HepG2 (cell line): ENCODE data around the gene MICB. TPM values are rescaled to one million over a fixed set of nuclear protein-coding genes. Genes with fewer than 3 reads are reported as not detected.

Source experiments
- ATAC-seq: fragments of 200-7000 bp; cut with Tn5 transposase; 3 replicates; pipeline ENCODE4 v1.9.1; 2020; ENCODE audit warnings: mild to moderate bottlenecking, moderate library complexity
- Bru-seq: library from RNA; stranded (reverse); fragments of 400-500 nt; gene quantifications from one replicate; lab custom pipeline; 2021; lab: Mats Ljungman, UMichigan
- BruChase-seq, 2 experiments: library from RNA; stranded (reverse); fragments of 400-500 nt; gene quantifications; one replicate each; lab custom pipeline; 2021; lab: Mats Ljungman, UMichigan
- BruUV-seq: library from RNA; stranded (reverse); fragments of 400-500 nt; replicated peaks from 2 replicates; lab custom pipeline; 2021; lab: Mats Ljungman, UMichigan
- CTCF ChIA-PET: fragments of 300-600 bp; formaldehyde crosslinking; extraction: SDS; loops from one replicate; lab custom pipeline; 2021; ENCODE audit warnings: low total read pairs, inconsistent platforms, low intra/inter-chr PET ratio; lab: Yijun Ruan, JAX
- POLR2A ChIA-PET: fragments of 350-600 bp; sonication (Branson Sonifier 250); formaldehyde crosslinking; loops from one replicate; lab custom pipeline; 2020; ENCODE audit warnings: antibody characterized with exemption, inconsistent platforms; lab: Yijun Ruan, JAX
- DNase-seq: peaks from one replicate; pipeline ENCODE4 v3.0.0-alpha.2; 2015; ENCODE audit warnings: low spot score
- FAIRE-seq: peaks from 3 replicates; lab custom pipeline; 2011; peaks lifted over from hg19 to GRCh38; lab: Jason Lieb, UNC
- H2AFZ ChIP-seq: one replicate; pipeline ENCODE4 v1.6.1; 2011; ENCODE audit warnings: low read length, inconsistent platforms
- H3K27ac ChIP-seq: fragments of 300-600 bp; 3 replicates; pipeline ENCODE4 v1.8.0; 2011; ENCODE audit warnings: mixed run types, mild to moderate bottlenecking, mixed read lengths, low read length, inconsistent platforms; ENCODE audit not compliant: insufficient read depth; ENCODE audit errors: extremely low read length
- H3K27me3 ChIP-seq, 2 experiments: fragments of 200-600 bp in 1 of 2; 2 replicates in 1 of 2; 3 replicates in 1 of 2; pipeline versions ENCODE4 v1.6.0 to v1.8.0; 2011; ENCODE audit warnings: low read length in 2 of 2, mild to moderate bottlenecking in 2 of 2, moderate library complexity in 2 of 2, inconsistent platforms in 1 of 2; ENCODE audit not compliant: insufficient read depth in 2 of 2, control insufficient read depth in 1 of 2
- H3K36me3 ChIP-seq, 2 experiments: fragments of 200-600 bp in 1 of 2; replicated peaks in 1 of 2; 2 replicates in 1 of 2; 3 replicates in 1 of 2; pipeline versions ENCODE4 v1.5.1 to v1.8.0; 2011; ENCODE audit warnings: low read length in 2 of 2, inconsistent platforms in 1 of 2; ENCODE audit not compliant: insufficient read depth in 2 of 2, control insufficient read depth in 1 of 2
- H3K4me1 ChIP-seq: 2 replicates; pipeline ENCODE4 v1.5.1; 2012; ENCODE audit warnings: low read length, inconsistent platforms; ENCODE audit not compliant: insufficient read depth
- H3K4me2 ChIP-seq: 2 replicates; pipeline ENCODE4 v1.6.0; 2011; ENCODE audit warnings: low read depth, low read length, inconsistent platforms
- H3K4me3 ChIP-seq, 3 experiments: fragments of 200-600 bp in 1 of 3; sonication (generic), shearing (Covaris generic) in 1 of 3; replicated peaks in 1 of 3; 2 replicates each; pipeline ENCODE4 v1.5.1; 2011 to 2016; ENCODE audit warnings: low read length in 3 of 3, inconsistent platforms in 2 of 3, low read depth in 2 of 3, mild to moderate bottlenecking in 2 of 3, control low read depth in 1 of 3, mixed read lengths in 1 of 3; ENCODE audit not compliant: insufficient read depth in 1 of 3
- H3K79me2 ChIP-seq: one replicate; pipeline ENCODE4 v1.6.1; 2011; ENCODE audit warnings: low read length, inconsistent platforms; ENCODE audit not compliant: insufficient read depth
- H3K9ac ChIP-seq: 2 replicates; pipeline ENCODE4 v1.6.0; 2011; ENCODE audit warnings: mild to moderate bottlenecking, low read depth, low read length, inconsistent platforms; ENCODE audit not compliant: insufficient read depth
- H3K9me3 ChIP-seq: 2 replicates; pipeline ENCODE4 v1.5.1; 2012; ENCODE audit warnings: mild to moderate bottlenecking, low read length
- H4K20me1 ChIP-seq: 2 replicates; pipeline ENCODE4 v1.6.0; 2011; ENCODE audit warnings: inconsistent platforms, mild to moderate bottlenecking, low read length, moderate library complexity; ENCODE audit not compliant: insufficient read depth
- CREBL2 ChIP-seq: sonication (generic); formaldehyde crosslinking; IDR thresholded peaks from 2 replicates; pipeline ENCODE4 v1.8.1; 2023; ENCODE audit warnings: missing genetic modification reagents, mild to moderate bottlenecking, borderline replicate concordance
- E2F2 ChIP-seq: sonication (generic); formaldehyde crosslinking; IDR thresholded peaks from 2 replicates; pipeline ENCODE4 v1.4.0; 2020; ENCODE audit warnings: missing genetic modification reagents, borderline replicate concordance
- EP300 ChIP-seq, 3 experiments: sonication (generic) in 1 of 3; formaldehyde crosslinking in 1 of 3; IDR thresholded peaks; 2 replicates each; pipeline versions ENCODE4 v1.5.1 to v1.6.1; 2011 to 2020; ENCODE audit warnings: low read depth in 2 of 3, low read length in 2 of 3, borderline replicate concordance in 1 of 3, improper control_type of control experiment in 1 of 3, mild to moderate bottlenecking in 1 of 3, missing genetic modification reagents in 1 of 3, moderate library complexity in 1 of 3
- FOXC1 ChIP-seq: sonication (generic); formaldehyde crosslinking; IDR thresholded peaks from 2 replicates; pipeline ENCODE4 v1.8.0; 2022; ENCODE audit warnings: mild to moderate bottlenecking, missing genetic modification reagents, borderline replicate concordance
- MIER3 ChIP-seq: IDR thresholded peaks from 2 replicates; pipeline ENCODE4 v1.6.1; 2016; ENCODE audit warnings: missing compliant biosample characterization, borderline replicate concordance
- PREB ChIP-seq: sonication (generic); formaldehyde crosslinking; IDR thresholded peaks from 2 replicates; pipeline ENCODE4 v1.4.0; 2020; ENCODE audit warnings: missing genetic modification reagents
- SP4 ChIP-seq: sonication (generic); formaldehyde crosslinking; IDR thresholded peaks from 2 replicates; pipeline ENCODE4 v1.8.1; 2023; ENCODE audit warnings: mild to moderate bottlenecking, missing genetic modification reagents
- SSRP1 ChIP-seq: IDR thresholded peaks from 2 replicates; pipeline ENCODE4 v1.6.1; 2016; ENCODE audit warnings: control low read depth
- THAP8 ChIP-seq: sonication (generic); formaldehyde crosslinking; IDR thresholded peaks from 2 replicates; pipeline ENCODE4 v1.5.1; 2020; ENCODE audit warnings: missing genetic modification reagents, mild to moderate bottlenecking, borderline replicate concordance
- U2AF1 ChIP-seq: fragments of 200-400 bp; formaldehyde crosslinking; optimal IDR thresholded peaks from 2 replicates; pipeline ENCODE3; 2017; ENCODE audit warnings: mild to moderate bottlenecking, low read depth, low read length
- WGBS: methylation state at CpG from one replicate; pipeline ENCODE4 v1.1.6; 2017; ENCODE audit warnings: low lambda C conversion rate; 5-methylcytosine and 5-hydroxymethylcytosine counted together
- in situ Hi-C: cut with HindIII; loops from 2 replicates; pipeline ENCODE4 v1.10.0; 2017; ENCODE audit warnings: low pct_unique_long_range_greater_than_20kb; ENCODE audit not compliant: extremely low pct_ligation_motif_present
- intact Hi-C: fragments of 100-400 bp; cut with micrococcal nuclease; formaldehyde crosslinking; loops from one replicate; pipeline ENCODE4 v1.10.0; 2022; ENCODE audit not compliant: unreplicated experiment
- long read RNA-seq, 2 experiments: library from RNA in 1 of 2; library from polyadenylated mRNA in 1 of 2; stranded (forward) in 1 of 2; unstranded in 1 of 2; transcript quantifications; one replicate each; pipeline ENCODE4 v2.0.0, GENCODE V29; 2019 to 2022
- polyA minus RNA-seq, 3 experiments: library from RNA; depleted of rRNA, polyadenylated mRNA; stranded (reverse); fragments of >200 nt; gene quantifications; 2 replicates each; pipeline ENCODE4 v1.2.3, GENCODE V29; 2011; ENCODE audit warnings: low replicate concordance in 1 of 3
- polyA plus RNA-seq, 8 experiments: library from polyadenylated mRNA; depleted of rRNA in 3 of 8; stranded (reverse) in 7 of 8; unstranded in 1 of 8; fragments of >200 nt; fragmentation: Illumina TruSeq in 4 of 8; extraction: Trizol in 4 of 8; gene quantifications; 2 replicates each; pipeline versions ENCODE4 v1.2.1 to v1.2.3, GENCODE V29; 2011 to 2016; ENCODE audit warnings: low read depth in 4 of 8, missing spikeins in 1 of 8, mixed read lengths in 1 of 8; ENCODE audit not compliant: insufficient read depth in 1 of 8
- total RNA-seq, 5 experiments: library from RNA; depleted of rRNA; stranded (reverse); fragments of >200 nt; fragmentation: Illumina TruSeq; extraction: Trizol; gene quantifications; 2 replicates each; pipeline ENCODE4 v1.2.3, GENCODE V29; 2016; ENCODE audit warnings: low read depth in 1 of 5

MICB gene
- total RNA-seq (2016; rRNA removed; fragmentation: Illumina TruSeq; extraction: Trizol) (9.0 and 12.5 TPM in 2 replicates), polyA plus RNA-seq (2011; rRNA removed) (12.8 and 15.4 TPM in 2 replicates), polyA minus RNA-seq (2011; rRNA and poly(A)+ RNA removed; ENCODE audit: low replicate concordance) (21.6 and 48.3 TPM in 2 replicates), Bru-seq, nascent RNA (percentile 40 among the genes with signal in this experiment), BruChase-seq, experiment 1, labeled RNA remaining after a 6-hour chase (percentile 57 among the genes with signal in this experiment), BruChase-seq, experiment 2, labeled RNA remaining after a 2-hour chase (percentile 49 among the genes with signal in this experiment)
- 2.6 and 3.2 TPM in 2 replicates for total RNA-seq (2016; cell fraction: cytosol; rRNA removed; fragmentation: Illumina TruSeq; extraction: Trizol; ENCODE audit: low read depth)
- total RNA-seq (2016; cell fraction: insoluble cytoplasmic fraction; rRNA removed; fragmentation: Illumina TruSeq; extraction: Trizol), result 9.5 and 13.1 TPM in 2 replicates
- total RNA-seq (2016; cell fraction: membrane; rRNA removed; fragmentation: Illumina TruSeq; extraction: Trizol), result 6.9 TPM in 2 replicates
- 11.1 and 13.6 TPM in 2 replicates for total RNA-seq (2016; cell fraction: nucleus; rRNA removed; fragmentation: Illumina TruSeq; extraction: Trizol)
- 12.4 and 15.7 TPM in 2 replicates for polyA plus RNA-seq (2011; cell fraction: cytosol; rRNA removed)
- 5.2 and 6.2 TPM in 2 replicates for polyA plus RNA-seq (2011; cell fraction: nucleus; rRNA removed)
- 7.7 and 11.6 TPM in 2 replicates for polyA plus RNA-seq (2012)
- polyA plus RNA-seq (2016; cell fraction: cytosol; fragmentation: Illumina TruSeq; extraction: Trizol; ENCODE audit: low read depth), result 2.0 and 2.2 TPM in 2 replicates
- 9.0 and 9.7 TPM in 2 replicates for polyA plus RNA-seq (2016; cell fraction: insoluble cytoplasmic fraction; fragmentation: Illumina TruSeq; extraction: Trizol; ENCODE audit: low read depth)
- polyA plus RNA-seq (2016; cell fraction: membrane; fragmentation: Illumina TruSeq; extraction: Trizol; ENCODE audit: low read depth), result 4.3 and 4.8 TPM in 2 replicates
- polyA plus RNA-seq (2016; cell fraction: nucleus; fragmentation: Illumina TruSeq; extraction: Trizol; ENCODE audit: insufficient read depth, low read depth), result 18.1 and 19.7 TPM in 2 replicates
- 9.7 and 10.3 TPM in 2 replicates for polyA minus RNA-seq (2011; cell fraction: cytosol; rRNA and poly(A)+ RNA removed)
- 4.5 and 4.6 TPM in 2 replicates for polyA minus RNA-seq (2011; cell fraction: nucleus; rRNA and poly(A)+ RNA removed)
- long read RNA-seq, experiment 1, transcript MICB-201 (6 exons, 2,446 nt), result major isoform, 5 of 6 reads
- long read RNA-seq, experiment 1, partial matches to known transcripts, result 0 of 6 reads
- long read RNA-seq, experiment 1, other reads (novel, unspliced or antisense), result 1 of 6 reads
- long read RNA-seq, experiment 2, transcript MICB-201 (6 exons, 2,446 nt), result major isoform, 5 of 13 reads
- long read RNA-seq, experiment 2, partial matches to known transcripts, result 6 of 13 reads
- long read RNA-seq, experiment 2, other reads (novel, unspliced or antisense), result 2 of 13 reads

GRCh38 chr6:31497531-31498476, at the start of gene MICB:
TSS of gene MICB (plus strand) at chr6:31498145. CDS start at chr6:31498194, 49 bp downstream.
- CTCF ChIA-PET, result no interaction called here
- intact Hi-C loops (loop anchor here (2.0 kb wide), 1 partner anchor 31 kb away; the partner anchor contains the start of gene MCCD1), in situ Hi-C loops (no loop called here)
- Histone ChIP-seq H3K4me2 (peak within 1 kb of the TSS; percentile 82), H3K9ac (peak within 1 kb of the TSS; percentile 50), H3K4me3 (peak within 1 kb of the TSS; percentile 47 to 79 (median 58)), H3K27ac (peak within 1 kb of the TSS; percentile 7), H3K4me1 (peaks cover 43% of the 10 kb centered on the region), H3K9me3 (no peaks in the 10 kb centered on the region), H3K36me3 (no peaks in the 10 kb centered on the region), H3K27me3 (peaks cover 0 to 20% of the 10 kb centered on the region in 2 experiments; a peak in 1 of 5 replicates), H3K79me2 (no peaks in the 10 kb centered on the region), H4K20me1 (no peaks in the 10 kb centered on the region), H2AFZ (peak within 1 kb of the TSS; percentile 58)
- FAIRE-seq, result no peak
- 4% methylated on average over 38 of the region's 64 CpGs for WGBS
- peak; percentile 74 for ATAC-seq
- BruUV-seq, result no TSS peak
- peak; percentile 82 for DNase-seq
- POLR2A ChIA-PET, result interaction anchor here (0.8 to 4.4 kb wide), 3 partner anchors 31 to 100 kb away, joined by 4 to 20 read pairs (median 13); partner anchors contain the start of genes DDX39B and MCCD1
- TF ChIP-seq E2F2 (CRISPR knock-in tag), result no peak; the same call in 1 of the 2 replicates
- TF ChIP-seq U2AF1, result no peak
- no peak for TF ChIP-seq EP300 (IDR thresholded peaks at IDR 0.05; ENCODE audit: low read depth in 2 of 2, low read length in 2 of 2)
- TF ChIP-seq EP300 (CRISPR knock-in tag; IDR thresholded peaks at IDR 0.05; ENCODE audit: borderline replicate concordance), result no peak
- no peak for TF ChIP-seq SSRP1
- no peak for TF ChIP-seq MIER3 (CRISPR knock-in tag)
- peak; percentile 57; the same call in 1 of the 2 replicates for TF ChIP-seq SP4 (CRISPR knock-in tag)
- no peak for TF ChIP-seq CREBL2 (CRISPR knock-in tag)
- TF ChIP-seq FOXC1 (CRISPR knock-in tag), result no peak
- no peak for TF ChIP-seq PREB (CRISPR knock-in tag)
- 0 out of 2 replicates have a peak, but pooled peaks have one; percentile 19 for TF ChIP-seq THAP8 (CRISPR knock-in tag)
